Keratinocyte (primary cell): Measurements from ENCODE around the gene ANKRD30A. TPM values are rescaled to one million over a fixed set of nuclear protein-coding genes. Genes with fewer than 3 reads are reported as not detected.

Source experiments
- DNase-seq: peaks from one replicate; pipeline ENCODE4 v3.0.0-alpha.2; 2011; ENCODE audit warnings: low read depth, missing footprints, low spot score
- FAIRE-seq: peaks from 2 replicates; lab custom pipeline; 2011; peaks lifted over from hg19 to GRCh38; lab: Jason Lieb, UNC
- H2AFZ ChIP-seq: 2 replicates; pipeline ENCODE4 v1.6.0; 2012; ENCODE audit warnings: low read length, control low read depth, inconsistent platforms; ENCODE audit not compliant: control insufficient read depth
- H3K27ac ChIP-seq: 2 replicates; pipeline ENCODE4 v1.5.1; 2011; ENCODE audit warnings: low read length; ENCODE audit not compliant: control insufficient read depth, insufficient read depth
- H3K27me3 ChIP-seq: 3 replicates; pipeline ENCODE4 v1.6.0; 2011; ENCODE audit warnings: low read length; ENCODE audit not compliant: control insufficient read depth, insufficient read depth; ENCODE audit errors: extremely low read depth
- H3K36me3 ChIP-seq, 2 experiments: 2 replicates in 1 of 2; 3 replicates in 1 of 2; pipeline ENCODE4 v1.5.1; 2011; ENCODE audit warnings: low read length in 2 of 2, mild to moderate bottlenecking in 1 of 2; ENCODE audit not compliant: control insufficient read depth in 2 of 2, insufficient read depth in 2 of 2; ENCODE audit errors: extremely low read depth in 1 of 2
- H3K4me1 ChIP-seq: 3 replicates; pipeline ENCODE4 v1.5.1; 2011; ENCODE audit warnings: low read length; ENCODE audit not compliant: control insufficient read depth, insufficient read depth; ENCODE audit errors: extremely low read depth
- H3K4me2 ChIP-seq: 3 replicates; pipeline ENCODE4 v1.6.0; 2011; ENCODE audit warnings: low read depth, low read length; ENCODE audit not compliant: control insufficient read depth, insufficient read depth; ENCODE audit errors: extremely low read depth
- H3K4me3 ChIP-seq, 3 experiments: fragments of 200-600 bp in 1 of 3; sonication (generic) in 1 of 3; 2 replicates in 2 of 3; 3 replicates in 1 of 3; pipeline ENCODE4 v1.5.1; 2011 to 2016; ENCODE audit warnings: low read length in 3 of 3, mild to moderate bottlenecking in 3 of 3, control low read depth in 2 of 3, inconsistent platforms in 1 of 3, low read depth in 1 of 3, mixed read lengths in 1 of 3, mixed run types in 1 of 3, moderate library complexity in 1 of 3; ENCODE audit not compliant: control insufficient read depth in 2 of 3, insufficient read depth in 2 of 3; ENCODE audit errors: extremely low read depth in 1 of 3
- H3K79me2 ChIP-seq: 2 replicates; pipeline ENCODE4 v1.6.0; 2012; ENCODE audit warnings: low read length; ENCODE audit not compliant: control insufficient read depth, insufficient read depth
- H3K9ac ChIP-seq: 3 replicates; pipeline ENCODE4 v1.6.0; 2011; ENCODE audit warnings: low read length; ENCODE audit not compliant: control insufficient read depth, insufficient read depth; ENCODE audit errors: extremely low read depth
- H3K9me1 ChIP-seq: 3 replicates; pipeline ENCODE4 v1.6.0; 2011; ENCODE audit warnings: low read length; ENCODE audit not compliant: control insufficient read depth, insufficient read depth; ENCODE audit errors: extremely low read depth
- H3K9me3 ChIP-seq: 2 replicates; pipeline ENCODE4 v1.5.1; 2012; ENCODE audit warnings: low read depth, low read length; ENCODE audit not compliant: control insufficient read depth
- H4K20me1 ChIP-seq: 3 replicates; pipeline ENCODE4 v1.6.0; 2011; ENCODE audit warnings: low read length; ENCODE audit not compliant: control insufficient read depth, insufficient read depth; ENCODE audit errors: extremely low read depth
- CTCF ChIP-seq, 3 experiments: IDR thresholded peaks in 1 of 3; conservative IDR thresholded peaks in 1 of 3; optimal IDR thresholded peaks in 1 of 3; 2 replicates in 2 of 3; 3 replicates in 1 of 3; pipeline versions ENCODE3 to v1.5.1; 2011; ENCODE audit warnings: low read length in 3 of 3, mild to moderate bottlenecking in 3 of 3, moderate library complexity in 2 of 3, control low read depth in 1 of 3, inconsistent platforms in 1 of 3; ENCODE audit not compliant: insufficient read depth in 2 of 3; ENCODE audit errors: extremely low read depth in 1 of 3
- EZH2 ChIP-seq: IDR thresholded peaks from one replicate; pipeline ENCODE4 v1.6.1; 2012; ENCODE audit warnings: inconsistent platforms, mild to moderate bottlenecking, low read length, moderate library complexity
- dilution Hi-C: fragments of 300-500 bp; cut with MboI; formaldehyde crosslinking; loops from one replicate; pipeline ENCODE4 v1.7.0; 2020; ENCODE audit warnings: low sequenced_read_pairs; ENCODE audit not compliant: extremely low pct_ligation_motif_present
- polyA plus RNA-seq, 5 experiments: library from polyadenylated mRNA; depleted of rRNA in 3 of 5; stranded (reverse) in 3 of 5; stranded (forward) in 1 of 5; unstranded in 1 of 5; fragments of >200 nt; gene quantifications; 1 replicate in 1 of 5; 2 replicates in 3 of 5; 3 replicates in 1 of 5; pipeline versions ENCODE4 v1.2.1 to v1.2.3, GENCODE V29; 2011 to 2012; ENCODE audit warnings: missing spikeins in 2 of 5, low read depth in 1 of 5, low replicate concordance in 1 of 5
- small RNA-seq, 3 experiments: library from RNA; depleted of rRNA; stranded (forward); fragments of <200 nt; gene quantifications; one replicate each; pipeline ENCODE3, GENCODE V24; 2012; ENCODE audit warnings: low read depth in 3 of 3, low replicate concordance in 1 of 3; ENCODE audit not compliant: insufficient read length in 3 of 3

The ANKRD30A gene
- polyA plus RNA-seq, 1 donor (not counting 4 experiments of a cell fraction or from before 2014, with no cell fraction given): not detected

DNA sequence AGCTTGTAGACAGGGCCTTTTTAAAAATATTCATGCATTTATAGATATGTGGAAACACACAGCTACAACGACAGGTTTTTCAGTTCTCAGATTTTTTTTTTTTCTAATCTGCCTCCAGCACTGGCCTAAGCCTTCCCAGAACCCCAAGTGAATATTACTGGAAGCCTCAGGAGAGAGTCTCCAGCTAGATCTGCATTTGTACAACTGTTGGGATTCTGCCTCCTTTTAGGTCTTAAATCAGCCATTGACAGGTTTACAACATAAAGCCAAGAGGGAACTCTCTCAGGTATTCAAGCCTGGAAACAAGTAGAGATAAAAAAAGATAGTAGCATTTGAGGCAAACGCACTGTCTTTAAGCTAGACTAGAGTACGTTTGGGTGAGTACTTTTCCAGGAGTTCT, 275.8 kb downstream of the ANKRD30A start:
- TF ChIP-seq EZH2 (no peak), CTCF (optimal IDR thresholded peaks at IDR 0.05 in 1 of 3, IDR thresholded peaks at IDR 0.05 in 1 of 3, conservative IDR thresholded peaks at IDR 0.05 in 1 of 3; ENCODE audit: extremely low read depth in 1 of 3, insufficient read depth in 2 of 3, low read length in 3 of 3) (no peak)
- H4K20me1 ChIP-seq: no peaks in the 10 kb centered on the region
- no peak for DNase-seq
- H3K9me3 ChIP-seq: no peaks in the 10 kb centered on the region
- H3K4me2 ChIP-seq: no peak overlapping the region
- dilution Hi-C loops: no loop called here
- H3K27ac ChIP-seq: no peak overlapping the region
- H3K9ac ChIP-seq: no peak overlapping the region
- no peak for FAIRE-seq
- H3K4me1 ChIP-seq: no peaks in the 10 kb centered on the region
- H3K36me3 ChIP-seq: no peaks in the 10 kb centered on the region
- H3K4me3 ChIP-seq: no peak overlapping the region
- no peaks in the 10 kb centered on the region for H3K79me2 ChIP-seq
- H3K27me3 ChIP-seq: no peaks in the 10 kb centered on the region
- H3K9me1 ChIP-seq: no peaks in the 10 kb centered on the region
- no peak overlapping the region for H2AFZ ChIP-seq

GRCh38 chr10:37403776-37404175, 278.4 kb downstream of the ANKRD30A start:
- Histone ChIP-seq H3K9me1 (no peaks in the 10 kb centered on the region), H3K4me3 (no peak overlapping the region), H3K4me2 (no peak overlapping the region), H3K9ac (no peak overlapping the region), H3K27ac (no peak overlapping the region), H3K9me3 (no peaks in the 10 kb centered on the region), H3K27me3 (no peaks in the 10 kb centered on the region), H3K36me3 (no peaks in the 10 kb centered on the region), H3K4me1 (no peaks in the 10 kb centered on the region), H2AFZ (no peak overlapping the region), H4K20me1 (no peaks in the 10 kb centered on the region), H3K79me2 (no peaks in the 10 kb centered on the region)
- dilution Hi-C loops: no loop called here
- DNase-seq (no peak), FAIRE-seq (no peak)
- TF ChIP-seq EZH2: no peak
- TF ChIP-seq CTCF (optimal IDR thresholded peaks at IDR 0.05 in 1 of 3, IDR thresholded peaks at IDR 0.05 in 1 of 3, conservative IDR thresholded peaks at IDR 0.05 in 1 of 3; ENCODE audit: extremely low read depth in 1 of 3, insufficient read depth in 2 of 3, low read length in 3 of 3): no peak

Small RNA genes within 50 kb of the gene (small RNA-seq; reads per million reads assigned to genes)
- gene RF00019 (0 reads per million in 3 experiments), gene RN7SL314P (0 reads per million in 3 experiments), gene RNU6-811P (0 reads per million in 3 experiments)
